K562 (cell line): ENCODE data around the gene NLRP6. TPM values are rescaled to one million over a fixed set of nuclear protein-coding genes. Genes with fewer than 3 reads are reported as not detected.

Experiments used
- ATAC-seq: fragments of 200-7000 bp; cut with Tn5 transposase; 3 replicates; pipeline ENCODE4 v1.9.1; 2020; ENCODE audit warnings: moderate library complexity
- BruUV-seq: library from RNA; stranded (reverse); fragments of 400-500 nt; replicated peaks from 2 replicates; lab custom pipeline; 2021; lab: Mats Ljungman, UMichigan
- CTCF ChIA-PET: fragments of 300-600 bp; formaldehyde crosslinking; extraction: SDS; loops from one replicate; lab custom pipeline; 2021; ENCODE audit warnings: low intra/inter-chr PET ratio; lab: Yijun Ruan, JAX
- POLR2A ChIA-PET: fragments of 300-600, 350-650 bp; sonication (Branson Sonifier 250); formaldehyde crosslinking; extraction: SDS; loops from one replicate; lab custom pipeline; 2021; ENCODE audit warnings: antibody characterized with exemption, inconsistent platforms; lab: Yijun Ruan, JAX
- DNase-seq, 4 experiments: peaks; one replicate each; pipeline versions ENCODE4 v3.0.0 to v3.0.0-alpha.2; 2011 to 2018; ENCODE audit warnings: low spot score in 3 of 4, mixed read lengths in 3 of 4; ENCODE audit errors: extremely low read depth in 1 of 4
- FAIRE-seq: peaks from 2 replicates; lab custom pipeline; 2011; peaks lifted over from hg19 to GRCh38; lab: Jason Lieb, UNC
- H2AFZ ChIP-seq: 2 replicates; pipeline ENCODE4 v1.6.0; 2011; ENCODE audit warnings: low read depth, low read length, control low read depth, inconsistent platforms
- H3K27ac ChIP-seq: fragments of 200-600 bp; 3 replicates; pipeline ENCODE4 v1.8.0; 2011; ENCODE audit warnings: low read depth, mild to moderate bottlenecking, control low read depth, inconsistent platforms, low read length, moderate library complexity, mixed read lengths; ENCODE audit errors: extremely low read depth
- H3K27me3 ChIP-seq, 2 experiments: fragments of 300-600 bp in 1 of 2; 2 replicates in 1 of 2; 3 replicates in 1 of 2; pipeline versions ENCODE4 v1.6.0 to v1.8.0; 2011; ENCODE audit warnings: inconsistent platforms in 2 of 2, low read length in 2 of 2, mild to moderate bottlenecking in 1 of 2, mixed read lengths in 1 of 2, moderate library complexity in 1 of 2; ENCODE audit not compliant: control insufficient read depth in 2 of 2, insufficient read depth in 2 of 2
- H3K36me3 ChIP-seq: fragments of 300-600 bp; 3 replicates; pipeline ENCODE4 v1.8.0; 2011; ENCODE audit warnings: mild to moderate bottlenecking, low read length, inconsistent platforms; ENCODE audit not compliant: control insufficient read depth, insufficient read depth
- H3K4me1 ChIP-seq, 2 experiments: fragments of 200-600 bp in 1 of 2; replicated peaks in 1 of 2; 2 replicates in 1 of 2; 3 replicates in 1 of 2; pipeline versions ENCODE4 v1.5.1 to v1.8.0; 2011; ENCODE audit warnings: inconsistent platforms in 2 of 2, low read length in 2 of 2, mild to moderate bottlenecking in 1 of 2, mixed read lengths in 1 of 2, moderate library complexity in 1 of 2; ENCODE audit not compliant: control insufficient read depth in 2 of 2, insufficient read depth in 2 of 2
- H3K4me2 ChIP-seq: 2 replicates; pipeline ENCODE4 v1.6.1; 2011; ENCODE audit warnings: low read length, control low read depth, inconsistent platforms, mixed read lengths; ENCODE audit not compliant: insufficient read depth
- H3K4me3 ChIP-seq: fragments of 200-600 bp; sonication (generic), shearing (Covaris generic); 2 replicates; pipeline ENCODE4 v1.5.1; 2016; ENCODE audit warnings: control low read depth, inconsistent platforms
- H3K79me2 ChIP-seq: fragments of 200-600 bp; 3 replicates; pipeline ENCODE4 v1.8.0; 2011; ENCODE audit warnings: low read length, inconsistent platforms; ENCODE audit not compliant: control insufficient read depth, insufficient read depth
- H3K9ac ChIP-seq, 2 experiments: 2 replicates each; pipeline versions ENCODE4 v1.6.0 to v1.6.1; 2011; ENCODE audit warnings: low read depth in 2 of 2, low read length in 2 of 2, control low read depth in 1 of 2, inconsistent platforms in 1 of 2, mild to moderate bottlenecking in 1 of 2, mixed read lengths in 1 of 2; ENCODE audit not compliant: insufficient read depth in 1 of 2
- H3K9me1 ChIP-seq: one replicate; pipeline ENCODE4 v1.6.0; 2011; ENCODE audit warnings: inconsistent platforms, mild to moderate bottlenecking, low read length, moderate library complexity; ENCODE audit not compliant: control insufficient read depth, insufficient read depth
- H3K9me3 ChIP-seq: replicated peaks from 2 replicates; pipeline ENCODE4 v1.5.1; 2011; ENCODE audit warnings: low read depth, low read length, inconsistent platforms; ENCODE audit not compliant: control insufficient read depth, insufficient read depth
- H4K20me1 ChIP-seq: replicated peaks from 2 replicates; pipeline ENCODE4 v1.6.1; 2011; ENCODE audit warnings: low read length, inconsistent platforms, mixed read lengths; ENCODE audit not compliant: control insufficient read depth, insufficient read depth
- ADNP ChIP-seq: fragments of 200-800 bp; sonication (Bioruptor generic); IDR thresholded peaks from 2 replicates; pipeline ENCODE4 v1.6.1; 2016; ENCODE audit warnings: missing genetic modification characterization, missing compliant biosample characterization
- BCOR ChIP-seq: fragments of 450-650 bp; IDR thresholded peaks from 2 replicates; pipeline ENCODE4 v1.6.1; 2016
- CBX1 ChIP-seq: sonication (generic); IDR thresholded peaks from 2 replicates; pipeline ENCODE4 v1.6.1; 2016; ENCODE audit warnings: antibody characterized with exemption, low read depth, mild to moderate bottlenecking
- CBX3 ChIP-seq, 2 experiments: IDR thresholded peaks; 1 replicate in 1 of 2; 2 replicates in 1 of 2; pipeline ENCODE4 v1.6.1; 2012; ENCODE audit warnings: inconsistent platforms in 2 of 2, low read length in 2 of 2, borderline replicate concordance in 1 of 2, control low read depth in 1 of 2
- E2F6 ChIP-seq, 2 experiments: IDR thresholded peaks; 2 replicates each; pipeline ENCODE4 v1.6.1; 2011; ENCODE audit warnings: borderline replicate concordance in 1 of 2, control low read depth in 1 of 2, low read depth in 1 of 2, low read length in 1 of 2, mild to moderate bottlenecking in 1 of 2, mixed read lengths in 1 of 2, moderate library complexity in 1 of 2; ENCODE audit not compliant: insufficient read depth in 1 of 2, insufficient read length in 1 of 2, poor library complexity in 1 of 2, severe bottlenecking in 1 of 2; ENCODE audit errors: extremely low read depth in 1 of 2
- KDM1A ChIP-seq, 2 experiments: fragments of 450-650 bp; IDR thresholded peaks; 2 replicates each; pipeline ENCODE4 v1.6.1; 2016; ENCODE audit warnings: mild to moderate bottlenecking in 2 of 2
- MAX ChIP-seq: sonication (generic); formaldehyde crosslinking; IDR thresholded peaks from 2 replicates; pipeline ENCODE4 v1.9.0; 2022; ENCODE audit warnings: mild to moderate bottlenecking, missing genetic modification reagents
- RCOR1 ChIP-seq, 2 experiments: IDR thresholded peaks; 2 replicates each; pipeline ENCODE4 v1.6.1; 2012; ENCODE audit warnings: low read depth in 2 of 2, low read length in 2 of 2, borderline replicate concordance in 1 of 2, improper control_type of control experiment in 1 of 2
- SMARCA5 ChIP-seq: fragments of 450-650 bp; IDR thresholded peaks from 2 replicates; pipeline ENCODE4 v1.6.1; 2016
- TRIM24 ChIP-seq, 2 experiments: fragments of 450-650 bp; IDR thresholded peaks; 2 replicates each; pipeline ENCODE4 v1.6.1; 2016
- TRIM28 ChIP-seq: fragments of 450-650 bp; IDR thresholded peaks from 2 replicates; pipeline ENCODE4 v1.6.1; 2017
- YBX1 ChIP-seq: fragments of 450-650 bp; IDR thresholded peaks from 2 replicates; pipeline ENCODE4 v1.7.1; 2016; ENCODE audit warnings: mild to moderate bottlenecking
- ZFP91 ChIP-seq: sonication (generic); formaldehyde crosslinking; IDR thresholded peaks from 2 replicates; pipeline ENCODE4 v1.8.0; 2022; ENCODE audit warnings: mild to moderate bottlenecking, missing genetic modification reagents
- ZNF518B ChIP-seq: fragments of 250-450 bp; sonication (Bioruptor Pico); IDR thresholded peaks from 2 replicates; pipeline ENCODE4 v1.5.0; 2021; ENCODE audit warnings: mild to moderate bottlenecking, moderate library complexity
- WGBS: fragments of 100-300 bp; shearing (Covaris generic); methylation state at CpG from one replicate; pipeline ENCODE4 v1.1.6; 2016; ENCODE audit warnings: low coverage, mixed read lengths; ENCODE audit not compliant: insufficient coverage; ENCODE audit errors: missing lambda C conversion rate; 5-methylcytosine and 5-hydroxymethylcytosine counted together
- in situ Hi-C: fragments of 300-500 bp; cut with MboI; formaldehyde crosslinking; loops from 4 replicates; pipeline ENCODE4 v1.15.0; 2018; ENCODE audit warnings: inconsistent platforms, mixed read lengths
- intact Hi-C: fragments of 100-400 bp; cut with micrococcal nuclease; formaldehyde crosslinking; loops from 2 replicates; pipeline ENCODE4 v1.14.2; 2022
- polyA plus RNA-seq, 8 experiments: library from polyadenylated mRNA; depleted of rRNA in 4 of 8; stranded (reverse) in 5 of 8; unstranded in 3 of 8; fragments of >200 nt; fragmentation: Nextera tagmentation in 2 of 8; fragmentation: Illumina TruSeq in 1 of 8; extraction: Ambion mirVana in 2 of 8; extraction: Trizol in 1 of 8; gene quantifications; 2 replicates each; pipeline versions ENCODE4 v1.2.1 to v1.2.3, GENCODE V29; 2011 to 2014; ENCODE audit warnings: inconsistent platforms in 1 of 8, missing spikeins in 1 of 8
- total RNA-seq, 7 experiments: library from RNA; depleted of rRNA in 6 of 7; stranded (reverse); fragments of >200 nt in 6 of 7; fragmentation: Illumina TruSeq in 2 of 7; extraction: Trizol in 2 of 7; gene quantifications; 2 replicates each; pipeline versions ENCODE4 v1.2.1 to v1.2.3, GENCODE V29; 2011 to 2021; ENCODE audit warnings: low replicate concordance in 1 of 7

Gene NLRP6
- total and polyA plus RNA-seq, 9 of the 15 experiments (the other 6 are each of a cell fraction or from before 2014, with no cell fraction given), result 0.03 to 0.18 (median 0.15) TPM; not detected in 5

DNA sequence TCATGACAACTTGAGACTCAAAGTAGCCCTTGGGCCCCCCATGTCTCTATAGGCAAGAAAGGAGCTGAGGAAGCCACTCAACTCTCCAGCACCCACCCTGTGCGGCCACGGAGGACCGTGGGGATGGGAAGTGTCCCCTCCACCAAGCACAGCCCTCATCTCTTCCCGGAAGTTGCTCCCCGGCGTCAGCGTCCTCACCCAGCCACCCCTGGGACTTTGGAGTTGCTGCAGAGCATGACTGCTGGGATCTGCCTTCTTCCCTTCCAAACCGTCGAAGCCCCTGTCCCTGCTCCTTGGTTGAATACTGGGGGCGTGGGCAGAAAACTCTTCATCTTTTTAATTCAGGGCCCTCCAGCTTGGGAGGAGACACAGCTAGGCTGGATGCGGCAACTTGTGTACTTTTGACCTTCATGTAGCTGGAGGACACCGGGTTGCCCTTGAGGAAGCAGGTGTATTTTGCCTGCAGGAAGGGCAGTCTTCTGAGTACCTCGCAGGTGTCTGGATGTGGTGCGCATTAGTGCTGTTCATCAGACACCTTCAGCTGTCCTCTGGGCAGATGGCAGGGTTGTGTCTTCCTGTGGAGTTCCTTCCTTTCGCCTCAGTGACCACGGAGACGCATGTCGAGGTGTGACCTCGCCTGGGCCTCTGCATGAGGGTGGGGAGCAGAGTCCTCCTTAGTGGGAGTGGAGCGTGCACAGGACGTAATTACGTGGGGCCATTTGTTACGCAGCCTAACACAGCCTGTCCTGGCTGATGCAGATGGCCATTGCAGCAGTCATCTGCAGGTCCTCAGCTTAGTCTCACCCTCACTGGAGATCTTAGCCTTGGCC lies 54.7 kb downstream of the NLRP6 start:
- ChIA-PET POLR2A (interaction anchor here (0.8 to 1.2 kb wide), 2 partner anchors 13 to 16 kb away, joined by 3 read pairs; no protein-coding TSS in a partner anchor), CTCF (no interaction called here)
- H3K9me1 ChIP-seq, result no peaks in the 10 kb centered on the region
- H3K36me3 ChIP-seq, result no peaks in the 10 kb centered on the region
- H3K9me3 ChIP-seq, result peaks cover 7% of the 10 kb centered on the region; the same call in 1 of the 2 replicates
- BruUV-seq, result no TSS peak
- intact Hi-C loops (no loop called here), in situ Hi-C loops (no loop called here)
- WGBS, result 94% methylated on average over 23 of the region's 23 CpGs
- DNase-seq (no peak), ATAC-seq (no peak), FAIRE-seq (no peak)
- no peak overlapping the region for H3K4me2 ChIP-seq
- H3K4me1 ChIP-seq, result peaks cover 46 to 49% of the 10 kb centered on the region in 2 experiments
- no peak overlapping the region for H2AFZ ChIP-seq
- H3K79me2 ChIP-seq, result peaks cover 8% of the 10 kb centered on the region
- no peaks in the 10 kb centered on the region for H4K20me1 ChIP-seq
- no peak overlapping the region for H3K27ac ChIP-seq
- no peaks in the 10 kb centered on the region for H3K27me3 ChIP-seq
- H3K9ac ChIP-seq, result no peak overlapping the region
- H3K4me3 ChIP-seq, result no peak overlapping the region
- TF ChIP-seq RCOR1 (IDR thresholded peaks at IDR 0.05; ENCODE audit: borderline replicate concordance in 1 of 2, low read depth in 2 of 2, low read length in 2 of 2) (0 out of 4 replicates have a peak, but pooled peaks of 1 of the 2 experiments have one; percentile 21), KDM1A (IDR thresholded peaks at IDR 0.05) (peak; percentile 56 to 86), TRIM24 (IDR thresholded peaks at IDR 0.05) (peak; percentile 35 to 72; a peak in 3 of 4 replicates), TRIM28 (peak; percentile 90), SMARCA5 (peak; percentile 74), E2F6 (IDR thresholded peaks at IDR 0.05; ENCODE audit: borderline replicate concordance in 1 of 2, extremely low read depth in 1 of 2, insufficient read depth in 1 of 2, insufficient read length in 1 of 2, low read depth in 1 of 2, low read length in 1 of 2, poor library complexity in 1 of 2, severe bottlenecking in 1 of 2) (no peak), ZNF518B (no peak), CBX3 (IDR thresholded peaks at IDR 0.05; ENCODE audit: borderline replicate concordance in 1 of 2, low read length in 2 of 2) (peak; percentile 11 to 98), MAX (CRISPR knock-in tag) (0 out of 2 replicates have a peak, but pooled peaks have one; percentile 5), BCOR (peak; percentile 97), ADNP (tag) (0 out of 2 replicates have a peak, but pooled peaks have one; percentile 30), YBX1 (no peak), ZFP91 (CRISPR knock-in tag) (no peak), CBX1 (peak; percentile 87; the same call in 1 of the 2 replicates)
